Stimulated activated CD4-positive, alpha-beta T cell treated with anti-CD3 and anti-CD28 coated beads, Interleukin-4, amount 100 ng/mL, for 1 hour (primary cell): ENCODE data around the gene RENBP.
A peak's percentile ranks its signal among the peaks of the same experiment; 100 is the strongest.
"Not testable (repeated sequence)": the region's sequence is repeated elsewhere in the genome, so short reads cannot be mapped to it uniquely, and the experiment has no call there.

ENCODE experiments used
- DNase-seq: peaks from one replicate; pipeline ENCODE4 v3.0.0-alpha.2; 2020

RENBP gene

GRCh38 chrX:153944140-153944799 is at the start of gene RENBP:
RENBP (minus strand) TSS chrX:153944643; CDS start chrX:153944610, 33 bp downstream.
- peak; percentile 47 for DNase-seq

DNA sequence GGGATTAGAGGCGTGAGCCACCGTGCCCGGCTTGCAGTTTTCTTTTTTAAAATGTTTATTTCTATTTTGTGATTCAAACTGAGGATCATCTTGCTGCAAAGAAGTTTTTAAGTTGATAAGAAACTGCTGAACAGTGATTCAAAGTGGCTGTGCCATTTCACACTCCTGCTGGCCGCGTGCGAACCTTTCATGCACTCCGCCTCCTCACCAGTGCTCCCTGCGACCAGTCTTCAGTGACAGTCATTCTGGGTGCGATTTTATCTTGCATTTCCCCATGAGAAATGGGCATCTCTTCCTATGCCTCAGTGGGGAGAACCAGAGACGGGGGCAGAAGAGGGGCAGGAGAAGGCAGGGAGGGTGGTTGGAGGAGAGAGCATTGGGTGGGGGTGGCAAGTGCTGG is 49.5 kb upstream of the RENBP start:
- no peak for DNase-seq

- DNase-seq = no peak
These were observed 48.6 kb upstream of the RENBP start for GRCh38 chrX:153993079-153993478.

- no peak for DNase-seq
These were observed 47.7 kb upstream of the RENBP start for GRCh38 chrX:153992180-153992579.

DNA sequence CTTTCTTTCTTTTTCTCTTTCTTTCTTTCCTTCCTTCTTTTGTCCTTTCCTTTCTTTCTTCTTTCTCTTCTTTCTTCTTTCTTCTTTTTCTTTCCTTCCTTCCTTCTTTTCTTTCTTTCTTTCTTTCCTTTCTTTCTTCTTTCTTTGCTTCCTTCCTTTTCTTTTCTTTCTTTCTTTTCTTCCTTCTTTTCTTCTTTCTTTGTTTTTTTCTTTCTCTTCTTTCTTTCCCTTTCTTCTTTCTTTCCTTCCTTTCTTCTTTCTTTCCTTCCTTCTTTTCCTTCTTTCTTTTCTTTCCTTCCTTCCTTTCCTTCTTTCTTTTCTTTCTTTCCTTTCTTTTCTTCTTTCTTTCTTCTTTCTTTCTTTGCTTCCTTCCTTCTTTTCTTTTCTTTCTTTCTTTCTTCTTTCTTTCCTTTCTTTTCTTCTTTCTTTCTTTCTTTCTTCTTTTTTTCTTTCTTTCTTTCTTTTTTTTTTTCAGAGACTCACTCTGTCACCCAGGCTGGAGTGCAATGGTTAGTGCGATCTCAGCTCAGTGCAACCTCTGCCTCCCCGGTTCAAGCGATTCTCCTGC is 46.7 kb upstream of the RENBP start:
- DNase-seq = no peak

DNA sequence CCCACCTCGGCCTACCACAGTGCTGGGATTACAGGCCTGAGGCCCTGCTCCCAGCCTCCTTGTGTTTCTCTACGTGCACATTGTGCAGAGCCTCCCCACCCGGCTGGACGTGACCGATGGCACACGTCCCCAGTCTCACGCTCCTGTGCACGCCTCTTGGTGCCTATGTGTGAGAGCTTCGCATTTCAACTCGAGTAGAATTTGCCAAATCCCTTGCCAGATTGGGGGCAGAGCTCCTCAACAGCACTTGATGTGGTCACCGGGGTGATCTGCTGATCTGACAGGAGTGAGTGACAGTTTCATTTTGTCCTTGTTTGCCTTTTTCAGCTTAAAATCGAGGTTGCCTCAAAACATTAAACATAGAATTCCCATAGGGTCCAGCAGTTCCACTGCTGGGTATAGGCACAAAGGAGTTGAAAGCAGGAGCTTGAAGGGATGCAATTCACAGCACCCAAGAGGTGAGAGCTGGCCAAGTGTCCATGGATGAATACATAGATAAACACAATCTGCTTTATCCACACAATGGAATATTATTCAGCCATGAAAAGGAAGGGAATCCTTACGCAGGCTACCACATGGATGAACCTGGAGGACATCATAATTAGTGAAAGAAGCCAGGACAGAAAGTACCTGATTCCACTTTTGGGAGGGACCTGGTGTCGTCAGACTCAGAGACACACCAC is 45.7 kb upstream of the RENBP start:
- DNase-seq = no peak

DNA sequence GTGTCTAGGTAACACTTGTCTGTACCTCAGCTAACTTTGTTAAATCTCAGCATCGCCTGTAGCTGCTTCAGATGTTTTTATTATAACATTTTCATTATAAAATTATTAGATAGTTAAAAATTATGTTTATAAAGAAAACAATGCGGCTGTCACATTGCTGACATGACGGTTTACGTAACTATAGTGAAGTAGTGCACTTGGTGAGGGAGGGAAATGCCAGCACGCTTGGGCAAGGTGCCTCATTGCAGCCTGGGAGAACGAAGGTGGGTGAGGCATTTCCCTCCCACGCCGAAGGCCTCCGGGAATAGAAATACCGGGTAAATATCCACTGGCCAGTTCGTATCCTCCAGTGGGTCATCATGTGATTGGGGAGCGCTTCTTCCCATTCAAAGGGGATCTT is 44.0 kb upstream of the RENBP start:
- no peak for DNase-seq

- peak; percentile 50 for DNase-seq
These were observed 40.1 kb upstream of the RENBP start for GRCh38 chrX:153984351-153985178.

- DNase-seq = no peak
These were observed 38.9 kb upstream of the RENBP start for GRCh38 chrX:153983321-153983801.

- DNase-seq = peak; percentile 41
These were observed 37.5 kb upstream of the RENBP start for GRCh38 chrX:153981771-153982533.

DNA sequence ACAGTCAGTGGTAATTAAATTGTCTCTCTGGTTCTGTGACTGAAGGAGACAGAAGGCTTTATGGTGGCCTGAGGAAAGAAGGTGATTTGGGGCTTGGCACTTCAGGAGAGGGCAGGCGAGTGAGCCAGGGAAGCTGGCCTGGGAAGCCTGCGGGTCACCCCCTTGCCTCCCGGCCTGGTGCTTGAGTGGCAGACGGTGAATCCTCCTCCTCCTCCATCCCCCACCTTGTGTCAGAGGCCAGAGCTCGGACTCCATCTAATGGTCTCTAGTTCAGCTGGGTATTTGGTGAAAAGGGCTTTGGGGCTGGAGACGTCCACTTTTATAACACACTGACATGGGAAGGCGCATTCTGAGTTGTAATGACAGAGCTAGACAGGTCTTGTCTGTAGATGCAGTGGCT is 36.8 kb upstream of the RENBP start:
- no peak for DNase-seq

DNA sequence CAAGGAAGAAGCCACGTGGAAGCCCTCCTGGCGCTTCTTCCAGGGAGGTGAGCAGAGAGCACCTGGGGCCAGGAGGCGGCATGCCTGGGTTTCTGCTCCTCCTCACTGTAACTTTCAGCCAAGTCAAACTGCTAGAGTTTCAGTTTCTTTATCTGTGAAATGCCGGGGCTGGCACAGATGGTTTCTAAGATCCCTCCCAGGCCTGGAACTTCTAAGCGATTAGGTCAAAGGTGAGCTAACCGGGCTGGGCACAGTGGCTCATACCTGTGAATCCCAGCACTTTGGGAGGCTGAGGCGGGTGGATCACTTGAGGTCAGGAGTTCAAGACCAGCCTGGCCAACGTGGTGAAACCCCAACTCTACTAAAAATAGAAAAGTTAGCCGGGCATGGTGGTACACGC is 36.0 kb upstream of the RENBP start:
- not testable (repeated sequence) for DNase-seq

- DNase-seq = no peak
These were observed 30.4 kb upstream of the RENBP start for GRCh38 chrX:153974726-153975286.

GRCh38 chrX:153974003-153974725 is 29.7 kb upstream of the RENBP start:
- no peak for DNase-seq

GRCh38 chrX:153973127-153974002 is 28.9 kb upstream of the RENBP start:
- DNase-seq = no peak

GRCh38 chrX:153972368-153973126 is 28.1 kb upstream of the RENBP start, which contains the start of gene TMEM187:
TMEM187 (plus strand) TSS chrX:153972754; CDS start chrX:153982063, 9,309 bp downstream.
- DNase-seq = peak; percentile 84

DNA sequence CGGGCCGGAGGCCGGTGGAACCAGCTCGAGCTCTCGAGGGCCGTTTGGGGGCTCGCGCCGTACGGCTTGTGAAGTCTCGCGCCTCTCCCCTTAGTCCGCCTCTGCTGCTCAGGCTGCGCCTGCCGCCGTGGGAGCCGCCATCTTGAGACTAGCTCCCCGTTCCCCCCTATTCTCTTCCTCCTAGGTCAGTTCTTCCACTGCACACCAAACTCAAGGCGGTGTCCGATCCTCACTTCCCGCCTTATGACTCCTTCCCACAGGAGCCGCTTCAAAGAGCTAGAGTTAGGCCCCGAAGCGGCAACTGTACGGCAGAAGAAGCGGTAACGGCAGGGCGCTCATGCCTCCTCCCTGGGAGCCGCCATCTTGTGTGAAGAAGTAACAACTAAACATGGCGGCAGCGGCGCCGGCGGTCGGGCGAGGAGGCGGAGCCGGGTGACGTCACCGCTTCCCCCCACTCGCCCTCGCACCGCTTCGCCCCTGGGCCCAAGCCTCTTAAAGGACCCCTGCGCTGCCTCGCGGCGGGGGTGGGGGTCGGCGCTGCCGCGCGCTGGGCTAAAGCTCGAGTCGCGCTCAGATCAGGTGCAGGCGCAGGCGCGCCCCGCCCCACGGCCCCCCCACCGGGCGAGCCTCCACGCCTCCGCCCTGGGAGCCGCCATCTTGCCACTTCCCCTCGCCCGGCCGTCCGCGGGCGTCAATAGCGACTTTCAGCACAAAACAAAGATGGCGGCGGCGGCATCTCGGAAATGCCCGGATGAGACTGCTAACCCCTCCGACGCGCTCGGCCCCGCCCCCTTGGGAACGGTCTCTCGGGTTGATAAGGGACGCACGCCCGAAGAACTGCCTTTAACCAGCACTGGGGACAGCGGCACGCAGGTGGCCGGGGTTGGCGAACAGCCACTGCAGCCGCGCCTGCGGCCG is 27.3 kb upstream of the RENBP start, which contains the start of gene HCFC1:
TSS of gene HCFC1 (minus strand) at position 369 of the 918 bp plus-strand sequence. CDS start 978 bp downstream, outside the sequence.
- DNase-seq = peak; percentile 87

DNA sequence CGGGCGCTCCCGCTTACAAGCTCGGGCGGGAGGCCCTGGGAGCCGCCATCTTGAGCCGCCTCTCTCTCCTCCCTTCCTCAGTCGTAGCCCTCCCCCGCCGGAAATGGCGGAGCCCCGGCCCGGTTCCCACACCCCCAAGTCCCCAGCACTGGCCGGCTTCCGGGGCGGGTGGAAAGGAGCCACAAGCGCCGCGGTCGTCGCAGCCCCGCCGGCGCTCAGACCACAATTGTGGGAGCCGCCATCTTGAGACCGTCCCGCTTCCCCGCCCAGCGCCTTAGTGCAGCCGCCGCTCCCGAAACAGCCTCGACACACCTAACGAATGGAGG is 26.6 kb upstream of the RENBP start:
- DNase-seq = peak; percentile 82
